Non-pigmented ciliary epithelial cell (primary cell): Measurements from ENCODE around the gene CCNK.

Experiments
- DNase-seq: peaks from one replicate; pipeline ENCODE4 v3.0.0-alpha.2; 2010; ENCODE audit warnings: low read depth

CCNK gene

DNA sequence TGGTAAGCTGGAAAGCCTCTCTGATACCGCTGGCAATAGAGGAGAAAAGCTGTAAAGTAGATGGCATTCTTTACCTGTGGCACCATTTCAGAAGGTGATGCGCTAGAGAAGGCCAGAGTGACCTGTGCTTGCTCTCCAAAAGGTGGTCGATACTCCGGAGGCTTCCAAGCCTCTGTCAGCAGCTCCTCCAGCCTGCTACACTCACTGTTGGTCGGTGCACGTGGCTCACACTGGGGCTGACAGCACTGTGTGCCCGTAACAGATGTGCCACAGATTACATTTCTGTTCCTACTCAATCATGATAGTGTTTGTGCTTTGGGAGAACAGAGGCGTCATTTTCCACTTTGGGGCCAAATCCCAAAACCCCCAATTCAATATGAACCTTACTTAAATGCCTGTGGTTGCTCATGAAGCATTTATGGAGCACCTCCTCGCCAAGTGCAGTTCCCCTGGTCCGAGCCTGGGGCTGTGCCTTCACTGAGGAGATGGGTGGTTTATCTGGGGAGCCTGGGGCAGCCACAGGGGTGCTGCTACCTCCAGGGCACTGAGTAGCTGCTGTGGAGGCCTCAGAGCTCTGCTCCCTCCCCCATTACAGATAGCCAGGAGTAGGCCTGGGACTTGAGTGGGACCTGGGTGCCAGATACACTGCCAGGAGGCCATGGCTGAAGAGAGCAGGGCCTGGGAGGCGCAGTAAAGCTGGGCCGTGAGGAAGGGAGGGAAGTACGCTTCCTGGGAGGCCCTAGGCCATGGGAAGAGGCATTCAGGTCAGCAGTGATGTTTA, 26.8 kb downstream of the CCNK start:
- DNase-seq: no peak

DNA sequence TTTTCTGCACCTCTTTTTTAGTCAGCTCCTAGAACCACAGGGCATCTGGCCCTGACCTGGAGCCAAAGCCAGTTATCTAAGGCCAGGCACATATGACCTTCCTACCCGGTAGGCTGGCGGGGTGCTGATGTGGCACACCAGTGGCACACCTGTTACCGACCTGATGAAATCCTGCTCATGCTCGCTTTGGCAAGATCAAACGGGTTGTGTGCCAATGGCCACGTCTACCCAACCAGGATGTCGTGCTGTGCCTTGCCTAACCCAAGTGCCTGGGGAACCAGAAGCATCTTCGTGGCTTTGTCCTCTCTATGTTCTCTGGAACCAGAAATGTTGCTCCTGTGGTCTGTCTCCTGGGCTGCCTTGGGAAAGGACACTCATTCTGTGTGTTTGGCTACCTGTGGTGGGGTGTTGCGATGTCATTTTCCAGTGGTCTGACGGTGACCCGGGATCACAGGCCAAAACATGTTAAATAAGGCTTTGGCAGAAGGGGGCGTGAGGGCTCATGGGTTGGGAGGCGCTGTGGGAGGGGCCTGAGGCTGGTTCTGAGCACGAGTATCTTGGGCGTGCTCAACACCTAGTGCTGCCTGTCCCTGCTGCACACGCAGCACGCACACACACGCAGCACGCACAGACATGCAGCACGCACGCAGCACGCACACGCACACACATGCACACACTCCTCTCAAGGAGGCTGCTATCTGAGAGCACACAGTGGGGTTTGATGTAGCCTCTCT, 27.9 kb downstream of the CCNK start:
- no peak for DNase-seq

DNA sequence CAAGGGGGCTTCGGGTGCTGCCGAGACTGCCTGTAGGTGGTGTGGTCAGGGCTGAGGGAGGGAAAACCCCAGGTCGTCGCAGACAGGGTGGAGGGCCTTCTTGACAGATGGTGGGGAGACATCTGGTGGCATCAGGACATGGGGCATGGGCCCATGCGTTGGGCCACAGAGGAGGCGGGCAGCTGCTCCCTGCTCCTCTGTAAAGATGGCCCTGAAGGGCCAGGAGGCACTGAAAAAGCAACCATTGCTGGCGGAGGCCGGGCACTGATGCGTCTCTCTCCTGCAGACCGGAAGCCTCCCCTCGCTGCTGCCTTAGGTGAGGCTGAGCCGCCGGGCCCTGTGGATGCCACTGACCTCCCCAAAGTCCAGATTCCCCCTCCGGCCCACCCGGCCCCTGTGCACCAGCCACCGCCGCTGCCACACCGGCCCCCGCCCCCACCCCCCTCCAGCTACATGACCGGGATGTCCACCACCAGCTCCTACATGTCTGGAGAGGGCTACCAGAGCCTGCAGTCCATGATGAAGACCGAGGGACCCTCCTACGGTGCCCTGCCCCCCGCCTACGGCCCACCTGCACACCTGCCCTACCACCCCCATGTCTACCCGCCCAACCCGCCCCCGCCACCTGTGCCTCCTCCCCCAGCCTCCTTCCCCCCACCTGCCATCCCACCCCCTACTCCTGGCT, 28.8 kb downstream of the CCNK start:
- no peak for DNase-seq

DNA sequence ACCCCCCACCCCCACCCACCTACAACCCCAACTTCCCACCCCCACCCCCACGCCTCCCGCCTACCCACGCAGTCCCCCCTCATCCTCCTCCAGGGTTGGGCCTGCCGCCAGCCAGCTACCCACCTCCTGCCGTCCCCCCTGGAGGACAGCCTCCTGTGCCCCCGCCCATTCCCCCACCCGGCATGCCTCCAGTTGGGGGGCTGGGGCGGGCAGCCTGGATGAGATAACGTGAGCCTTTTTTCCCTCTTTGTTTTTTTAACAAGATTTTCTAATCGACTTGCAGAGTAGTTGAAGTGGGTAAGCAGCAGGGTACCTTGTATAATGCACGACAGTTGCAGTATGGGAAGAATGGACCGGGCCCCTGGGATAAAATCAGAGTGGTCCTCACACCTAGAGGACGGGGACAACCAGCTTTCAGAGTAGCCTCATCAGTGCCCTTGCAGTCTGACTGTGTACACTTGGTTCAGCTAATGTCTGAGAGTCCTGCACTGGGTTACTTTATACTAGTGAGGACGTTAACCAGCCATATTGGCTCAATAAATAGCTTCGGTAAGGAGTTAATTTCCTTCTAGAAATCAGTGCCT, 29.4 kb downstream of the CCNK start:
- DNase-seq: no peak

DNA sequence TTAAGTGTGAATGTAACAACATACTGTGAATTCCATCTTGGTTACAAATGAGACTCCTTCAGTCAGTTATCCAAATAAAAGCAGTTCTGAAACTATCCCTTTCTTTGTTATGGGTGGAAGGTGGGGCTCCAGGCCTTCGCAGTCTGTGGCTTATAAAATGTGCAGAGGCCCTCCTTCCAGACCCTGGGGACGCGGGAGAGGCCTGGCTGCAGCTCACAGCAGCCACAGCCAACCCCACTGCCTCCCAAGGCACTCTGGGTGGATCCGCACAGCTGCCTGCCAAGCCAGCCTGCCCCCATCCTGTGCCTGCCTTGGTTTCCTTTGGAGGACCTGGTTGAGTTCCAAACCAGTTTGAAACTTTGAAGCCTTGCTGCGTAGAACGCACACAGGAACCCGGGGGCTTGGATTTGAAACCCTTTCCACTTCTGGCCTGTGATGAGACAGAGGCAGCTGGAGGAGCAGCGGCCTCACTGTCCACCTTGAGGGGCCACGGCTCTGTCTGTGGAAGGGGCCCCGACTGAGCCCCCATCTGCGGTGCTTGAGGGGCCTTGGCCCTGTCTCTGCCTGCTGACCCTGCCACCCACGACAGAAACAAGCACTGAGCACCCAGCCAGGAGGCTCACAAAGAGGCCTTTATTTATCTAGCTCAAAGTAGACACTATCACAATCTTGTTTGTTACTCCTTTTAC, 30.4 kb downstream of the CCNK start:
- no peak for DNase-seq

- no peak for DNase-seq
Measured at GRCh38 chr14:99512110-99512449, 30.9 kb downstream of the CCNK start.

GRCh38 chr14:99512571-99513182, 31.5 kb downstream of the CCNK start:
- DNase-seq: no peak

- DNase-seq: no peak
Measured at GRCh38 chr14:99513183-99513694, 32.0 kb downstream of the CCNK start.

- no peak for DNase-seq
Measured at GRCh38 chr14:99513946-99514551, 32.8 kb downstream of the CCNK start.

DNA sequence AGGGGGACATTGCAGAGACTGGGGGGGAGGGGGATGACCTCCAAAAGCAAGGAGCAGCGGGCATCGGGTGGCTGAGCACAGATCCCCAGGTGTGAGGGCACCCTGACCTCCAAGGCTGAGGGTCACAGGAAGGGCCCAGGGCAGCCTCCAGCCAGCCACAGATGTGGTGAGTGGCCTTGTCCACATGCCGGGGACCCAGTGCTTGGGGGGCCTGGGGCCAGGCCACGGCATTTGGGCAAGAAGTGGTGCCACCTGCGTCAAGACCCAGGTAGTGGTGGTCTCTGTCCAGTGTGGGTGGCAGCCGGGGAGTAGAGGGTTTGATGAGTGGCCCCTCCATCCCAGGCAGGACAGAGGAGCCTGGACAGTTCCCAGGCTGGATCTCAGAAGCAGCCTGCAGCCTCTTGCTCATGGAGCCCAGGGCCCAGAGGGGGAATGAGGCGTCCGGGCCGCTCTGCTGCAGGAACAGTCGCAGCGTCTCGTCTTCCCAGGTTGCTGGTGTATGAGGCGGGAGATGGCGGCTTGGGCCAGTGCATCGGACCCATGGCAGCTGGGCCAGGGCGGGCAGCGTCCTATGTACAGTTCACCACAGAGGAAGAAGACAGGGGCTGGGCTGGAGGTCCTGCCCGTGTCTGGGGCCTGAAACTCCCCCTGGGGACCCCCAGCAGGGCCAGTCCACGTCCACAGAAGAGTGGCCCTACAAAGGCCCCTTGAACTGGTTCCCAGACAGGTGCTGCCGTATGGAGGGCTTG, 33.5 kb downstream of the CCNK start:
- no peak for DNase-seq

- DNase-seq: no peak
Measured at GRCh38 chr14:99515301-99516155, 34.3 kb downstream of the CCNK start.

DNA sequence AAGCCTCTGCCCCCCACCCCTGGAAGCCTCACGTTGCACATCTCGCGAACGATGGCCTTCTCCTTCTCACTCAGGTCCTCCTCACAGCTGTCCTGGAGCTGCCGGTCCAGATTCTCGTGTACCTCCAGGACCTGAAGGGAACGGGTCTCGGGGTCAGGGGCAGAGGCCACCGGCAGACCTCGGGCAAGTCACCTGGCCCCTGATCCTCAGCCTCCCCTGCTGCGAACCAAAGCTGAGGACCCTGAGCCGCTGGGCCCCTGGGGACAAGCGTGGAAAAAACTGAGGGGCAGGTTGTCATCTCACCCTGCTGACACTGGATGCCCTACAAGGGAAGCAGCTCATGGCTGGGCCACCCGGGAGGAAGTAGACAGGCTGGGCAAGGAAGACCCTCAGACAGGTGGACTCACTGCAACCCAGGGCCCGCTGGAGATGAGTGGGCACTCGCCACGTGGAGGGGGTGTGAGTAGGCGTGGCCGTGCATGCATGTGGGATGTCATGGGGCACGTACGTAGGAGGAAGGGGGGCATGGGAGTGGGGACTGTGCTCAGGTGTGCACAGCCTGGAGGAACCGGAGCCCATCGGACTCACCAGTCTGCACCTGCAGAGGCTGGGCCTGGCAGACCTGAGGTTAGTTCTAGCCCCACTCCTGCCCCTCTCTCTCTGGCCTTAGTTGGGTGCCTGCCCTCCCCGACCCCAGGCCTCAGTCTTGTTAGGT, 35.1 kb downstream of the CCNK start:
- no peak for DNase-seq

- no peak for DNase-seq
Measured at GRCh38 chr14:99516871-99517642, 35.8 kb downstream of the CCNK start.

DNA sequence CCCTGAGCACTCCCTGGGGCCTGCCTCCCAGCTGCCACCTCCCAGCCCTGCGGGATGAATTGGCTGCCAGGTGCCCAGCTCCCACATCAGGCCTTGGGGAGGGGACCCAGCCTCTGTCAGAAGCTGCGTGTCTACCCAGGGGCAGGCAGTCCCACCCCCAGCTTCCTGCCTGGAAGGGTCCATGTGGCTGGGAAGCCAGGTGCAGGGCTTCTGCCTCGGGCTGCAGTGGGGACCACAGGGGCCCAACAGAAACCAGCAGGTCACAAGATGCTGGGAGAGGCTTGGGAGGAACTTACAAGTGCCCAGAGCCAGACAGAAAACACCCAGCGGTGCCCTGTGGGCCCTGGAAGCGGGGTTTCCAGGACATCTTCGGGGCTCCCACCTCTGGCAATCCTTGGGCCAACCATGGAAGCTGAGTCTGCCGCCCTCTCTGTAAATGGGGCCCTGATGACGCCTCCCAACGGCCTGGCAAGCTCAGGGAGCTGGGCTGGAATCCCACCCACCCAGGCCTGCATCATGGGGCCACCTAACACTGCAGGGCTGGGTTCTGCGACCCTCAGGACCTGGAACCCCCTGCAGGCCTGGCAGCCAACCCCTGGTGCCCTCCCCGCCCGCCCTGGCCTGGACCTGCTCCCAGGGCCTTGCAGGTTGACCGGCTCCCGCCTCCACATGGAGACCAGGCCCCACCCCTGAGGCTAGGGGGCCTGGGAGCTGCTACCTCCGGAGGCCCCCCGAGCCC, 36.6 kb downstream of the CCNK start:
- DNase-seq: no peak

GRCh38 chr14:99518441-99519346, 37.5 kb downstream of the CCNK start:
- no peak for DNase-seq

GRCh38 chr14:99519347-99519881, 38.2 kb downstream of the CCNK start:
- DNase-seq: no peak
